HepG2 (cell line): Measurements from ENCODE around the gene P2RY12. TPM values are rescaled to one million over a fixed set of nuclear protein-coding genes. Genes with fewer than 3 reads are reported as not detected.

Source experiments
- ATAC-seq: fragments of 200-7000 bp; cut with Tn5 transposase; 3 replicates; pipeline ENCODE4 v1.9.1; 2020; ENCODE audit warnings: mild to moderate bottlenecking, moderate library complexity
- BruUV-seq: library from RNA; stranded (reverse); fragments of 400-500 nt; replicated peaks from 2 replicates; lab custom pipeline; 2021; lab: Mats Ljungman, UMichigan
- CTCF ChIA-PET: fragments of 300-600 bp; formaldehyde crosslinking; extraction: SDS; loops from one replicate; lab custom pipeline; 2021; ENCODE audit warnings: low total read pairs, inconsistent platforms, low intra/inter-chr PET ratio; lab: Yijun Ruan, JAX
- POLR2A ChIA-PET: fragments of 350-600 bp; sonication (Branson Sonifier 250); formaldehyde crosslinking; loops from one replicate; lab custom pipeline; 2020; ENCODE audit warnings: antibody characterized with exemption, inconsistent platforms; lab: Yijun Ruan, JAX
- DNase-seq: peaks from one replicate; pipeline ENCODE4 v3.0.0-alpha.2; 2015; ENCODE audit warnings: low spot score
- FAIRE-seq: peaks from 3 replicates; lab custom pipeline; 2011; peaks lifted over from hg19 to GRCh38; lab: Jason Lieb, UNC
- H2AFZ ChIP-seq: one replicate; pipeline ENCODE4 v1.6.1; 2011; ENCODE audit warnings: low read length, inconsistent platforms
- H3K27ac ChIP-seq: fragments of 300-600 bp; 3 replicates; pipeline ENCODE4 v1.8.0; 2011; ENCODE audit warnings: mixed run types, mild to moderate bottlenecking, mixed read lengths, low read length, inconsistent platforms; ENCODE audit not compliant: insufficient read depth; ENCODE audit errors: extremely low read length
- H3K27me3 ChIP-seq, 2 experiments: fragments of 200-600 bp in 1 of 2; 2 replicates in 1 of 2; 3 replicates in 1 of 2; pipeline versions ENCODE4 v1.6.0 to v1.8.0; 2011; ENCODE audit warnings: low read length in 2 of 2, mild to moderate bottlenecking in 2 of 2, moderate library complexity in 2 of 2, inconsistent platforms in 1 of 2; ENCODE audit not compliant: insufficient read depth in 2 of 2, control insufficient read depth in 1 of 2
- H3K36me3 ChIP-seq, 2 experiments: fragments of 200-600 bp in 1 of 2; replicated peaks in 1 of 2; 2 replicates in 1 of 2; 3 replicates in 1 of 2; pipeline versions ENCODE4 v1.5.1 to v1.8.0; 2011; ENCODE audit warnings: low read length in 2 of 2, inconsistent platforms in 1 of 2; ENCODE audit not compliant: insufficient read depth in 2 of 2, control insufficient read depth in 1 of 2
- H3K4me1 ChIP-seq: 2 replicates; pipeline ENCODE4 v1.5.1; 2012; ENCODE audit warnings: low read length, inconsistent platforms; ENCODE audit not compliant: insufficient read depth
- H3K4me2 ChIP-seq: 2 replicates; pipeline ENCODE4 v1.6.0; 2011; ENCODE audit warnings: low read depth, low read length, inconsistent platforms
- H3K4me3 ChIP-seq, 3 experiments: fragments of 200-600 bp in 1 of 3; sonication (generic), shearing (Covaris generic) in 1 of 3; replicated peaks in 1 of 3; 2 replicates each; pipeline ENCODE4 v1.5.1; 2011 to 2016; ENCODE audit warnings: low read length in 3 of 3, inconsistent platforms in 2 of 3, low read depth in 2 of 3, mild to moderate bottlenecking in 2 of 3, control low read depth in 1 of 3, mixed read lengths in 1 of 3; ENCODE audit not compliant: insufficient read depth in 1 of 3
- H3K79me2 ChIP-seq: one replicate; pipeline ENCODE4 v1.6.1; 2011; ENCODE audit warnings: low read length, inconsistent platforms; ENCODE audit not compliant: insufficient read depth
- H3K9ac ChIP-seq: 2 replicates; pipeline ENCODE4 v1.6.0; 2011; ENCODE audit warnings: mild to moderate bottlenecking, low read depth, low read length, inconsistent platforms; ENCODE audit not compliant: insufficient read depth
- H3K9me3 ChIP-seq: 2 replicates; pipeline ENCODE4 v1.5.1; 2012; ENCODE audit warnings: mild to moderate bottlenecking, low read length
- H4K20me1 ChIP-seq: 2 replicates; pipeline ENCODE4 v1.6.0; 2011; ENCODE audit warnings: inconsistent platforms, mild to moderate bottlenecking, low read length, moderate library complexity; ENCODE audit not compliant: insufficient read depth
- ARNT ChIP-seq: fragments of 450-650 bp; IDR thresholded peaks from 2 replicates; pipeline ENCODE4 v1.6.1; 2017
- ATM ChIP-seq: fragments of 450-650 bp; IDR thresholded peaks from 2 replicates; pipeline ENCODE4 v1.7.1; 2017; ENCODE audit warnings: mild to moderate bottlenecking, borderline replicate concordance
- FLYWCH1 ChIP-seq: sonication (generic); formaldehyde crosslinking; IDR thresholded peaks from 2 replicates; pipeline ENCODE4 v1.8.1; 2023; ENCODE audit warnings: mild to moderate bottlenecking, missing genetic modification reagents
- GMEB2 ChIP-seq: IDR thresholded peaks from 2 replicates; pipeline ENCODE4 v1.6.1; 2016; ENCODE audit warnings: missing biosample characterization, missing genetic modification reagents, low read depth
- GTF2F1 ChIP-seq: fragments of 150-350 bp; IDR thresholded peaks from 2 replicates; pipeline ENCODE4 v1.6.1; 2014; ENCODE audit warnings: low read length
- HDAC2 ChIP-seq: sonication (generic); formaldehyde crosslinking; IDR thresholded peaks from 2 replicates; pipeline ENCODE4 v1.4.0; 2020; ENCODE audit warnings: missing genetic modification reagents
- HMGXB4 ChIP-seq, 2 experiments: sonication (generic) in 1 of 2; formaldehyde crosslinking in 1 of 2; IDR thresholded peaks; 2 replicates each; pipeline versions ENCODE4 v1.4.0 to v1.6.1; 2018 to 2020; ENCODE audit warnings: missing genetic modification reagents in 2 of 2, borderline replicate concordance in 1 of 2, low read depth in 1 of 2, mild to moderate bottlenecking in 1 of 2, missing biosample characterization in 1 of 2
- RARA ChIP-seq: IDR thresholded peaks from 2 replicates; pipeline ENCODE4 v1.6.1; 2016; ENCODE audit warnings: missing genetic modification reagents, missing compliant biosample characterization
- SP4 ChIP-seq: sonication (generic); formaldehyde crosslinking; IDR thresholded peaks from 2 replicates; pipeline ENCODE4 v1.8.1; 2023; ENCODE audit warnings: mild to moderate bottlenecking, missing genetic modification reagents
- TGIF2 ChIP-seq: IDR thresholded peaks from 2 replicates; pipeline ENCODE4 v1.6.1; 2016; ENCODE audit warnings: control low read depth, missing compliant biosample characterization
- TP53 ChIP-seq: sonication (generic); formaldehyde crosslinking; conservative IDR thresholded peaks from 2 replicates; pipeline ENCODE4 v1.4.0; 2020; ENCODE audit warnings: missing genetic modification reagents
- ZKSCAN8 ChIP-seq: IDR thresholded peaks from 2 replicates; pipeline ENCODE4 v1.6.1; 2016; ENCODE audit warnings: borderline replicate concordance, missing genetic modification reagents, missing compliant biosample characterization
- ZNF549 ChIP-seq: sonication (generic); formaldehyde crosslinking; IDR thresholded peaks from 2 replicates; pipeline ENCODE4 v1.5.0; 2020; ENCODE audit warnings: missing genetic modification reagents
- WGBS: methylation state at CpG from one replicate; pipeline ENCODE4 v1.1.6; 2017; ENCODE audit warnings: low lambda C conversion rate; 5-methylcytosine and 5-hydroxymethylcytosine counted together
- in situ Hi-C: cut with HindIII; loops from 2 replicates; pipeline ENCODE4 v1.10.0; 2017; ENCODE audit warnings: low pct_unique_long_range_greater_than_20kb; ENCODE audit not compliant: extremely low pct_ligation_motif_present
- intact Hi-C: fragments of 100-400 bp; cut with micrococcal nuclease; formaldehyde crosslinking; loops from one replicate; pipeline ENCODE4 v1.10.0; 2022; ENCODE audit not compliant: unreplicated experiment
- polyA plus RNA-seq, 8 experiments: library from polyadenylated mRNA; depleted of rRNA in 3 of 8; stranded (reverse) in 7 of 8; unstranded in 1 of 8; fragments of >200 nt; fragmentation: Illumina TruSeq in 4 of 8; extraction: Trizol in 4 of 8; gene quantifications; 2 replicates each; pipeline versions ENCODE4 v1.2.1 to v1.2.3, GENCODE V29; 2011 to 2016; ENCODE audit warnings: low read depth in 4 of 8, missing spikeins in 1 of 8, mixed read lengths in 1 of 8; ENCODE audit not compliant: insufficient read depth in 1 of 8
- total RNA-seq, 5 experiments: library from RNA; depleted of rRNA; stranded (reverse); fragments of >200 nt; fragmentation: Illumina TruSeq; extraction: Trizol; gene quantifications; 2 replicates each; pipeline ENCODE4 v1.2.3, GENCODE V29; 2016; ENCODE audit warnings: low read depth in 1 of 5
- TF ChIP-seq, protein P1 (sequence below): IDR thresholded peaks from 2 replicates; pipeline ENCODE4 v1.6.1; 2016; ENCODE audit warnings: low read depth, control low read depth

Gene P2RY12
- total and polyA plus RNA-seq, 2 of the 13 experiments (the other 11 are each of a cell fraction or from before 2014, with no cell fraction given): not detected

DNA sequence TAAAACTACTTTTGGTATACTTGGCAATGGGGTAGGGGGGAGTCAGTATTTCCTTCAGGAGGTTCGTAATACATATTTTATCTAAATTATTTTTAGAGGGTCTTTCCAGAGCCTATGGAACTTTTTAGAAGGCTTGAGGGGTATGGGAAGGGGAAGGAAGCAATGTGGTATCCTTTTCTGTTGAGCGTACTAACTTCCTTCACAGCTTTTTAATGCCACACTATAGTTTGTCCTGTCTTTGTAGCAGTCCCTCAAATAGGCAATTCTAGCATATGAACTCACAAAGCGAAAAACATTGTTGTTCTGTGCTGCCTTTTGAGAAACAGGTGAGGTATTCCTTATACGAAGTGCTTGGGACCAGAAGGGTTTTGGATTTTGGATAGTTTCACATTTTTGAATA, 32.9 kb downstream of the P2RY12 start:
- in situ Hi-C loops: no loop called here
- no peak overlapping the region for H3K4me2 ChIP-seq
- no peak overlapping the region for H3K4me3 ChIP-seq
- intact Hi-C loops: no loop called here
- no peak overlapping the region for H3K9ac ChIP-seq
- H3K27ac ChIP-seq: no peak overlapping the region
- H3K9me3 ChIP-seq: no peaks in the 10 kb centered on the region
- no peak for FAIRE-seq
- no peaks in the 10 kb centered on the region for H3K79me2 ChIP-seq
- no peak for ATAC-seq
- H4K20me1 ChIP-seq: no peaks in the 10 kb centered on the region
- DNase-seq: no peak
- no peak for TF ChIP-seq HDAC2
- TF ChIP-seq TP53: no peak
- no peak for TF ChIP-seq SP4 (CRISPR knock-in tag)
- TF ChIP-seq FLYWCH1 (CRISPR knock-in tag): no peak
- TF ChIP-seq ARNT: no peak
- no peak for TF ChIP-seq RARA (CRISPR knock-in tag)
- no peak for TF ChIP-seq GMEB2 (CRISPR knock-in tag)
- no peak for TF ChIP-seq ATM
- no peak for TF ChIP-seq HMGXB4 (CRISPR knock-in tag; IDR thresholded peaks at IDR 0.05; ENCODE audit: borderline replicate concordance in 1 of 2, low read depth in 1 of 2)
- TF ChIP-seq ZNF549 (CRISPR knock-in tag): no peak
- TF ChIP-seq ZKSCAN8 (CRISPR knock-in tag): no peak
- TF ChIP-seq GTF2F1: no peak
- TF ChIP-seq, protein P1, sequence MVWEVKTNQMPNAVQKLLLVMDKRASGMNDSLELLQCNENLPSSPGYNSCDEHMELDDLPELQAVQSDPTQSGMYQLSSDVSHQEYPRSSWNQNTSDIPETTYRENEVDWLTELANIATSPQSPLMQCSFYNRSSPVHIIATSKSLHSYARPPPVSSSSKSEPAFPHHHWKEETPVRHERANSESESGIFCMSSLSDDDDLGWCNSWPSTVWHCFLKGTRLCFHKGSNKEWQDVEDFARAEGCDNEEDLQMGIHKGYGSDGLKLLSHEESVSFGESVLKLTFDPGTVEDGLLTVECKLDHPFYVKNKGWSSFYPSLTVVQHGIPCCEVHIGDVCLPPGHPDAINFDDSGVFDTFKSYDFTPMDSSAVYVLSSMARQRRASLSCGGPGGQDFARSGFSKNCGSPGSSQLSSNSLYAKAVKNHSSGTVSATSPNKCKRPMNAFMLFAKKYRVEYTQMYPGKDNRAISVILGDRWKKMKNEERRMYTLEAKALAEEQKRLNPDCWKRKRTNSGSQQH (CRISPR knock-in tag): no peak
- TF ChIP-seq TGIF2 (CRISPR knock-in tag): no peak
- TF ChIP-seq, all 625 proteins: peak for 0
- POLR2A ChIA-PET: no interaction called here
- no TSS peak for BruUV-seq
- Histone ChIP-seq H3K27me3 (no peaks in the 10 kb centered on the region), H3K4me1 (no peaks in the 10 kb centered on the region), H2AFZ (no peak overlapping the region), H3K36me3 (no peaks in the 10 kb centered on the region)
- WGBS: 37% methylated on average over 4 of the region's 4 CpGs
- CTCF ChIA-PET: no interaction called here
